Neural cell (in vitro differentiated cells): ENCODE measurements around the gene ANKK1. TPM values are rescaled to one million over a fixed set of nuclear protein-coding genes. Genes with fewer than 3 reads are reported as not detected.

Experiments used
- H2AFZ ChIP-seq: fragments of 200-600, 300-800 bp; sonication (generic), shearing (Covaris generic); 2 replicates; pipeline ENCODE4 v1.6.0; 2014; ENCODE audit warnings: low read depth, mild to moderate bottlenecking, antibody characterized with exemption, low read length, moderate library complexity
- H3F3A ChIP-seq: fragments of 200-600 bp; shearing (Covaris generic); 2 replicates; pipeline ENCODE4 v1.6.1; 2016; ENCODE audit warnings: mild to moderate bottlenecking, moderate library complexity, mixed read lengths, antibody characterized with exemption, low read length; ENCODE audit not compliant: insufficient read depth, poor library complexity, severe bottlenecking
- H3K27ac ChIP-seq: fragments of 200-600, 300-800 bp; sonication (generic), shearing (Covaris generic); 2 replicates; pipeline ENCODE4 v1.5.1; 2014; ENCODE audit warnings: mild to moderate bottlenecking, low read length, moderate library complexity
- H3K27me3 ChIP-seq: fragments of 300-800, 200-600 bp; sonication (generic), shearing (Covaris generic); 2 replicates; pipeline ENCODE4 v1.6.0; 2014; ENCODE audit warnings: mild to moderate bottlenecking, low read depth, low read length, moderate library complexity; ENCODE audit not compliant: insufficient read depth
- H3K36me3 ChIP-seq: fragments of 300-800, 200-600 bp; sonication (generic), shearing (Covaris generic); 2 replicates; pipeline ENCODE4 v1.5.1; 2014; ENCODE audit warnings: mild to moderate bottlenecking, antibody characterized with exemption, low read length, moderate library complexity; ENCODE audit not compliant: insufficient read depth
- H3K4me2 ChIP-seq: fragments of 300-800, 200-600 bp; sonication (generic), shearing (Covaris generic); 2 replicates; pipeline ENCODE4 v1.6.0; 2014; ENCODE audit warnings: mild to moderate bottlenecking, low read length
- H3K4me3 ChIP-seq: fragments of 300-800, 200-600 bp; sonication (generic), shearing (Covaris generic); 2 replicates; pipeline ENCODE4 v1.5.1; 2014; ENCODE audit warnings: mild to moderate bottlenecking, low read length, moderate library complexity
- H3K79me2 ChIP-seq: fragments of 200-600 bp; shearing (Covaris generic); replicated peaks from 2 replicates; pipeline ENCODE4 v1.6.0; 2014; ENCODE audit warnings: mild to moderate bottlenecking, low read length, moderate library complexity; ENCODE audit not compliant: insufficient read depth
- H3K9ac ChIP-seq: fragments of 300-800, 200-600 bp; sonication (generic), shearing (Covaris generic); 2 replicates; pipeline ENCODE4 v1.6.1; 2016; ENCODE audit warnings: mild to moderate bottlenecking, low read length, mixed read lengths
- H3K9me2 ChIP-seq: fragments of 200-600 bp; shearing (Covaris generic); 2 replicates; pipeline ENCODE4 v1.6.1; 2016; ENCODE audit warnings: mild to moderate bottlenecking, low read length, mixed read lengths; ENCODE audit not compliant: insufficient read depth
- H3K9me3 ChIP-seq: fragments of 200-600, 300-800 bp; sonication (generic), shearing (Covaris generic); 2 replicates; pipeline ENCODE4 v1.6.1; 2016; ENCODE audit warnings: mild to moderate bottlenecking, mixed run types, low read length, moderate library complexity, mixed read lengths
- H4K20me1 ChIP-seq: fragments of 200-600 bp; shearing (Covaris generic); 2 replicates; pipeline ENCODE4 v1.6.1; 2016; ENCODE audit warnings: mild to moderate bottlenecking, mixed run types; ENCODE audit not compliant: insufficient read depth
- CTCF ChIP-seq: fragments of 450-650 bp; IDR thresholded peaks from 2 replicates; pipeline ENCODE4 v1.5.1; 2014; ENCODE audit warnings: antibody characterized with exemption, mild to moderate bottlenecking, moderate library complexity; ENCODE audit not compliant: poor library complexity, severe bottlenecking
- EP300 ChIP-seq: fragments of 450-650 bp; conservative IDR thresholded peaks from 2 replicates; pipeline ENCODE4 v1.6.1; 2014; ENCODE audit warnings: antibody characterized with exemption, mild to moderate bottlenecking, moderate library complexity; ENCODE audit not compliant: poor library complexity, severe bottlenecking
- EZH2 ChIP-seq: fragments of 200-600, 300-800 bp; shearing (Covaris generic), sonication (generic); IDR thresholded peaks from 2 replicates; pipeline ENCODE4 v1.6.1; 2014; ENCODE audit warnings: antibody characterized with exemption, low read length, borderline replicate concordance, mild to moderate bottlenecking; ENCODE audit not compliant: insufficient read depth, poor library complexity, severe bottlenecking
- MXI1 ChIP-seq: fragments of 450-650 bp; conservative IDR thresholded peaks from 2 replicates; pipeline ENCODE4 v1.6.1; 2014; ENCODE audit warnings: antibody characterized with exemption, mild to moderate bottlenecking; ENCODE audit not compliant: poor library complexity, severe bottlenecking
- POLR2AphosphoS5 ChIP-seq: IDR thresholded peaks from 2 replicates; pipeline ENCODE4 v1.6.1; 2012
- RAD21 ChIP-seq: fragments of 450-650 bp; conservative IDR thresholded peaks from 2 replicates; pipeline ENCODE4 v1.6.1; 2014; ENCODE audit warnings: antibody characterized with exemption, mild to moderate bottlenecking, moderate library complexity
- REST ChIP-seq: IDR thresholded peaks from 2 replicates; pipeline ENCODE4 v1.6.1; 2012; ENCODE audit warnings: borderline replicate concordance
- SMC3 ChIP-seq: fragments of 450-650 bp; conservative IDR thresholded peaks from 2 replicates; pipeline ENCODE4 v1.6.1; 2014; ENCODE audit warnings: antibody characterized with exemption, mild to moderate bottlenecking, moderate library complexity; ENCODE audit not compliant: poor library complexity
- TAF1 ChIP-seq: IDR thresholded peaks from 2 replicates; pipeline ENCODE4 v1.6.1; 2012; ENCODE audit warnings: low read depth
- polyA plus RNA-seq: library from polyadenylated mRNA; depleted of rRNA; stranded (reverse); fragments of >200 nt; gene quantifications from 2 replicates; pipeline ENCODE4 v1.2.3, GENCODE V29; 2014

ANKK1 gene
- polyA plus RNA-seq, 1 donor from 2014 or later = not detected

- H3K9ac ChIP-seq = no peak overlapping the region
- TF ChIP-seq RAD21 (no peak), POLR2AphosphoS5 (no peak), REST (no peak), TAF1 (no peak), EP300 (no peak), SMC3 (no peak), MXI1 (no peak), CTCF (no peak), EZH2 (no peak)
Observed at GRCh38 chr11:113382121-113382520, 5.5 kb upstream of the ANKK1 start.

GRCh38 chr11:113384551-113384950, 3.0 kb upstream of the ANKK1 start:
- Histone ChIP-seq H3K27me3 (peaks cover 11% of the 10 kb centered on the region), H3K9me3 (no peaks in the 10 kb centered on the region), H3K9ac (no peak overlapping the region), H2AFZ (no peak overlapping the region), H3F3A (no peaks in the 10 kb centered on the region), H3K4me2 (no peak overlapping the region), H4K20me1 (no peaks in the 10 kb centered on the region), H3K36me3 (no peaks in the 10 kb centered on the region), H3K4me3 (no peak overlapping the region), H3K27ac (no peak overlapping the region), H3K9me2 (no peaks in the 10 kb centered on the region), H3K79me2 (no peaks in the 10 kb centered on the region)
- no peak for TF ChIP-seq RAD21
- no peak for TF ChIP-seq REST
- TF ChIP-seq SMC3 = no peak
- TF ChIP-seq EZH2 = no peak
- no peak for TF ChIP-seq CTCF
- no peak for TF ChIP-seq MXI1
- no peak for TF ChIP-seq TAF1
- TF ChIP-seq EP300 = no peak
- TF ChIP-seq POLR2AphosphoS5 = no peak

More at GRCh38 chr11:113382121-113382520, 5.5 kb upstream of the ANKK1 start:
- H3K79me2 ChIP-seq = no peaks in the 10 kb centered on the region
- no peaks in the 10 kb centered on the region for H3K9me2 ChIP-seq
- H3K27ac ChIP-seq = no peak overlapping the region
- H3K9me3 ChIP-seq = no peaks in the 10 kb centered on the region
- H3K27me3 ChIP-seq = no peaks in the 10 kb centered on the region
- no peaks in the 10 kb centered on the region for H3K36me3 ChIP-seq
- no peak overlapping the region for H3K4me2 ChIP-seq
- no peaks in the 10 kb centered on the region for H3F3A ChIP-seq
- H3K4me3 ChIP-seq = no peak overlapping the region
- H4K20me1 ChIP-seq = no peaks in the 10 kb centered on the region
- H2AFZ ChIP-seq = no peak overlapping the region
